Embryonic facial prominence (tissue), 1 donor: ENCODE measurements around the gene MGMT.

Experiments used
- DNase-seq: peaks from one replicate; pipeline ENCODE4 v3.0.0-alpha.2; 2016; ENCODE audit errors: extremely low spot score

Gene MGMT

DNA sequence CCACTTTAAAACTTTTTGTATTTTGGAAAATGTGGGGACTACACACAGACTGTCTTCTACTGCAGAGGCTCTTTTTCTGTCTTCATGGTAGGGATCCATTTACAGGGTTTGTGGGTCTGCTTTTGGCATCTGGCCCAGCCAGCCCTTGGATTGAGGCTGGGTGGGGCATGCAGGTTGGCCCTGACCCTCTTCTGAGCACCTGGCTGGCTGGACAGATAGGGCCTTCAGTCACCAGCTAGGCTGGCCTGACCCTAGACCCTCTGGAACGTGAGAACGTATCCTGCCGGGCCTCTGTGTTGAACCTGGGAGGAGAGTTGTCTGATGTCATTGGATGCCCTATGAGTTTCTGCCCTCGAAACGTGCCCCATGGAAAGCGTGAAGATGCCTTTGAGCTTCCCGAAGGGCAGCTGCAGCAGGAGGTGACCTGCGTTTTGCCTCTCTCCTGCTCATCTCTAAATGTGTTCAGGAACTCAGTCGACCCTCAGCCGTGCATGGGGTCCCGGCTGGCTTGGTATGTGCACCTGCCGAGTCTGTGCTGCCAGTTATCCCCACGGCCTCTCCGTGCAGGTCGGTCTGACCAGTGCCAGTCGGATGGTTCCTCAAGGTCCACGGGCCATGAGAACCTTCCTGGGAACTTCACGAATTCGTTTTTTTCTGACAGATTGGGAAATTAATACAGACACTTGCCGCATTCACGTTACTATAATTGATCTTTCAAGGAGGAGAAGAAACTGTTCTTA, 74.9 kb downstream of the MGMT start:
- no peak for DNase-seq

GRCh38 chr10:129542589-129542988, 75.5 kb downstream of the MGMT start:
- no peak for DNase-seq

GRCh38 chr10:129544205-129545202, 77.5 kb downstream of the MGMT start:
- DNase-seq = no peak

GRCh38 chr10:129545261-129545660, 78.2 kb downstream of the MGMT start:
- no peak for DNase-seq

- DNase-seq = no peak
These were observed 79.1 kb downstream of the MGMT start for GRCh38 chr10:129546106-129546505.

- no peak for DNase-seq
These were observed 80.6 kb downstream of the MGMT start for GRCh38 chr10:129547608-129548007.

GRCh38 chr10:129548600-129548999, 81.6 kb downstream of the MGMT start:
- DNase-seq = no peak

DNA sequence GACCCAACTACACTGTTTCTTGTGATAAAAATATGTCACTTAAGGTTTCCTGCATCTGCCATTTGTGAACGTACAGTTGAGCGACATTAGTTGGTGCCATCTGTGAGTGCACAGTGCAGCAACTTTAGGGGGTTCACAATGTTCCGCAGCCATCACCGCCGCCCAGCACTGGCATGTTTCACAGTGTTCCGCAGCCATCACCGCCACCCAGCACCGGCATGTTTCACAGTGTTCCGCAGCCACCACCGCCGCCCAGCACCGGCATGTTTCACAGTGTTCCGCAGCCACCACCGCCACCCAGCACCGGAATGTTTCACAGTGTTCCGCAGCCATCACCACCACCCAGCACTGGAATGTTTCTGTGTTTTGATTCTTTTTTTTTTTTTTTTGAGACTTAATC, 83.0 kb downstream of the MGMT start:
- DNase-seq = no peak

DNA sequence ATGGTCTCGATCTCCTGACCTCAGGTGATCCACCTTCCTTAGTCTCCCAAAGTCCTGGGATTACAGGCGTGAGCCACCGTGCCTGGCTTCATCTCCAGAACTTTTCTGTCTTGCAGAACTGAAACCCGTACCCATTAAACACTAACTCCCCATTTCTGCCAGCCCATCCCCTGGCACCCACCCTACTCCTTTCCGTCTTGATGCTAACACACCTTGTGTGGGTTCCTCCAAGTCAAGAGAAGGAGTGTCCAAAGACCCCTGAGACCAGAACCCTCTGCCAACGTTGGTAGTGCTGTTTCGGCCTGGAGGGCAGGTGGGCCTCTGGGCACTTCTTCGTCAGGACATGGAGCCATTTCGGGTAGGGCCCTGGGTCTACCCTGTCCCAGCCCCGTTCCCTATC, 83.6 kb downstream of the MGMT start:
- no peak for DNase-seq

DNA sequence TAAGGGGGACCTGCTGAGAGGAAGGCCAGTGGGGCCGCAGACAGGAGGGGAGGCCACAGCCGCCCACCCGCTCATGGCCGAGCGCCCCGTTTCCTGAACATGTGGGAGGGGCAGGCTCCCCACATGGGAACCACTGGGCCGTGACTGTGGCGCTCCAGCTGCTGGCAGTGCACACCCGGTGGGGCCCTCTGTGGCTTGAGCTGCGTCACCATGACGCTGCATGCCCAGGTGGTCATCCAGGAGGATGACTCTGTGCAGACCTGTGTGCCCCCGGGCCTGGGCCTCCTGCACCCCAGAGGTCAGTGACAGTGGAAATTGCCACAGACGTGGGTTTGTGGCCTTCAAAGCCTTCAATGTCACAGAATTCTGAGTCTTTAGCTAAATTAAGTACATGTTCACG, 85.1 kb downstream of the MGMT start:
- DNase-seq = no peak

DNA sequence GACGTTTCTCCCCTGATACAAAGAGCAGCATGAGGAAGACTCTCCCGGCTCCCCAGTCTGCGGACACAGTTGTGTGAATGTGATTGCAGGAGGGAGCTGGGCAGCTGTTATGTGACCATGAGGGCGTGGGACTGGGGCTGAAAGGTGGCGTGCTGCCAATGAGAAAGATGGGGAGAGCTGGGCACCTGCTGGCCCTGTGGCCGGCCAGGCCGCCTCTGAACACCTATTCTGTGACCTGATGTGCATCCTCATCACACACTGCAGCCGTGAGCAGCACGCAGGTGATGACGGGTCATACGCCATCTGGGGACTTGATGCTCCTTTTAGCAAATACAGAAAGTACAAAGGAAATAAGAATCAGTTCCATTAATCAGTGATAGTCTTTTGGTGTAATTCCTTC, 86.9 kb downstream of the MGMT start:
- no peak for DNase-seq

GRCh38 chr10:129556316-129556715, 89.3 kb downstream of the MGMT start:
- DNase-seq = no peak

GRCh38 chr10:129560361-129560760, 93.3 kb downstream of the MGMT start:
- no peak for DNase-seq

DNA sequence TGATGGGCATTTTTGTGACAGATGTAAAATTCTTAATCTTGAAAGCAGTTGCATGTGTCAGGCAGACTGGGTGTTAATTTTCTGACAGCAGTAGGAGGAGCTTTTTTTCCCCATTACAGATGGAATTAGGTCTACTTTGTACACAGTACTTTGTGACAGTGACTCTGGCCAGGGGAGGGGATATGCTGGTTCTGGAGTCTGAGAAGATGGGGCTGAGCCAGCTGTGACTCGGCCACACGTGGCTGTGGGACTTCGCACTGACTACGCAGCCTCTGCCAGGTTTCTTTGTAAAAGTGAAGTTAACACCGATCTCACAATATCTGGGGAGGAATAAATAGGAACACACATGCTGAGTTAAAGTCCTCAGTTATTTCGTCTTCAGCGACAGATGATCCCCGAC, 95.4 kb downstream of the MGMT start:
- DNase-seq = no peak

GRCh38 chr10:129564923-129565322, 97.9 kb downstream of the MGMT start:
- DNase-seq = no peak

DNA sequence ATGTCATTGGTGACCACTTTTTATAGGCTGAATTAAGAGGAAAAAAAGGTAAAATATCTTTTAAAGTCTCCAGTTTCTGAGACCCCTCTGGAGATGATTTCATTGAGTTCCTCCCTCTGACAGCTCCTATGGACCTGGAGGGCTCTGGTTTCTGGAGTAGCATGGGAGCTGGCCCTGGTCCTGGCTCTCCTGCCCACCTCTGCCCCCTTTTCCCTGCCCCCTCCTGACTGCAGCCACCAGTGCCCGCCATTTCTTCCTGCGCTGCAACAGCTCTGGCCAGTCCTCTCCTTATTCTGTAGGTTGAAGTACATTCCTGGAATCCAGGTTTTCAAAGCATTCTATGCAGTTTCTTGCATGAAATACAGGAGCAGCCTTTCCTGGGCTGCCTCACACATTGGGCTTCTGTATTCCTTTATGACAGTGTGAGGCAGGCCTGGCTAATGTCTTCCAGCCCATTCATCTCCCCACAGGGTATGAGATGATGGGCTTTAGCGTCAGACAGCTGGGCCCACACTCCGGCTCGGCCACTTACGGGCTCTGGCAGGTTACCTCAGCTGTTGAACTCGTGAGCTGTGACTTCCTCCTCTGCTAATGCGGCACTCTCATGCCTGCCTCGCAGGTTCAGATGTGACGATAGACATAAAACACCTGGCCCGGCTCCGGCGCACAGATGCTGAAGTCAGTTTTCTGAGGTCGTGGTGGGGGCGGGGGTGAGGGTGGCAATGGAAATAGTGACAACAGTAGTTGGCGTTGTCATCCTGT, 101.7 kb downstream of the MGMT start:
- DNase-seq = no peak

DNA sequence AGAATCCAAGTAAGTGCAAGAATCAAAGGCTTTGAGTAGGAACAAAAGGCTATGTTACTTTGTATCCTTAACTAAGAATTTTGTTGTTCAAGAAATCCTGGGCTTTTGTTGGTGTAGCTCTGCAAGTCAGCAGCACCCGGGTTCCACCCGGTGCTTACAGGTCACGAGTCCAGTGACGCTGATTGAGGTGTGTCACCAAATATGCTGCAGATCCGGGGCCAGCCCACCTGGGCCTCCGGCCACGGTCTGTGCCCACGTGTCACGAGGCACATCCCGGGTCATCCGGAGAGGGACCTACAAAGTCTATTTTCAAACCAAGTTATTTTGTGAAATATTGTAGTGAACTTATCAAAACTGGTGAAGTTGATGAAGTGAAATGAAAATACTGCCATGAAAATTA, 103.1 kb downstream of the MGMT start:
- DNase-seq = no peak

- no peak for DNase-seq
These were observed 112.2 kb downstream of the MGMT start for GRCh38 chr10:129579228-129579627.

DNA sequence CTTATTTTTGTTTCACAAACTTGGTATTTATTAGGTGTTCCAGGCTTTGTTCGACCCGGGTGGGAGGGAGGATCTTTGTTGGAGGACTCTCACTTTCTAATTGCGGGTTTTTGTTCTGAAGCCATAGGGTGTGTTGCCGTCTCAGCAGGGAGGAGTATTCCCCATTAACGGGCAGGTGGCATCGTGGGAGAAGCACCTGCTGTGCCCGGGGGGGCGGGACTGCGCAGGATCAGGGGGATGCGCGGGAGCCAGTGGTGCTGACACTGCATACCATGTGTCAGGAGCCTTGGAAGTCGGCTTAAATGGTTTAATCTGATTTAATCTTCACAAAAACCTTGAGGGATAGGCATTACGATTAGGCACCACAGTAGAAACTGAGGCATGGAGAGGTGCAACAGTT, 113.0 kb downstream of the MGMT start:
- DNase-seq = no peak

- DNase-seq = no peak
These were observed 113.9 kb downstream of the MGMT start for GRCh38 chr10:129580901-129581300.

DNA sequence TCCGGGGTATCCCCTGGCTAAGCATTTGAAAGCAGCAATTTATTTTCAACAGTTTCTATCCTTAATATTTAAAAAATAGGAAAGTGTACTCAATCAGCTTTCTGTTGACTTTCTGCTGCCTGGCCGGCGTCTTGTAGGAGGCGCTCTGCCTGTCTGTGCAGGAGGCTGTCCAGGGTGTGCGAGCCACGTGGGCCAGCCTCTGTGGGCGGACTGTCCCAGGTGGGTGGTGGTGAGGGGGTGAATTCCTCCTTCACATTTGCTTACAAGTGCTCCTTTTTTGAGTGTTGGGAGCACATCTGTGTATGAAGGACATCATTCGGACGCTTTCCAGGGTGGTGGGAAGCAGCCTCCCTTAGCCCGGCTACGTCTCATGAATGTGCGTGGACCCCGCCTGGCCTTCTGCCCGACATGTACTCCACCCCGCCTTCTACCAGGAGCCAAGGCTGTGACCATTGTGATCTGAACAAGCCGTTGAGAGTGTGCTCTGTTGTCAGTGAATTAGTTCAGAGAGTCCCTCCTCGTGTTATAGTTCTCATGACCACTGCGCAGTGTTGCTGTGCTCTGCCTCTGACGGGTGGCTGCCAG, 114.9 kb downstream of the MGMT start:
- DNase-seq = no peak

- DNase-seq = no peak
These were observed 116.8 kb downstream of the MGMT start for GRCh38 chr10:129583831-129584230.
